Trophoblast cell (in vitro differentiated cells and primary cell): Measurements from ENCODE around the gene OPN5.

Experiments used
- DNase-seq, 2 donors: peaks; one replicate each; pipeline ENCODE4 v3.0.0-alpha.2; 2016
- H2AFZ ChIP-seq: 2 replicates; pipeline ENCODE4 v1.6.1; 2013; ENCODE audit warnings: low read length, moderate library complexity, mild to moderate bottlenecking; ENCODE audit not compliant: insufficient read depth, poor library complexity
- H2AK5ac ChIP-seq: 2 replicates; pipeline ENCODE4 v1.6.1; 2013; ENCODE audit warnings: mild to moderate bottlenecking, low read length
- H2BK120ac ChIP-seq: 2 replicates; pipeline ENCODE4 v1.6.1; 2013; ENCODE audit warnings: low read length, mild to moderate bottlenecking, moderate library complexity; ENCODE audit not compliant: insufficient read depth, poor library complexity
- H2BK12ac ChIP-seq: 2 replicates; pipeline ENCODE4 v1.6.1; 2013; ENCODE audit warnings: mild to moderate bottlenecking, low read length, moderate library complexity
- H2BK5ac ChIP-seq: 2 replicates; pipeline ENCODE4 v1.6.1; 2013; ENCODE audit warnings: low read length, low read depth, moderate library complexity, mild to moderate bottlenecking; ENCODE audit not compliant: poor library complexity
- H3K14ac ChIP-seq: 2 replicates; pipeline ENCODE4 v1.6.1; 2013; ENCODE audit warnings: mild to moderate bottlenecking, low read length
- H3K18ac ChIP-seq: 2 replicates; pipeline ENCODE4 v1.6.1; 2013; ENCODE audit warnings: mild to moderate bottlenecking, low read length
- H3K23ac ChIP-seq: 2 replicates; pipeline ENCODE4 v1.6.1; 2013; ENCODE audit warnings: low read length
- H3K27ac ChIP-seq: 2 replicates; pipeline ENCODE4 v1.5.1; 2013; ENCODE audit warnings: low read depth, mild to moderate bottlenecking, inconsistent platforms, low read length, moderate library complexity
- H3K27me3 ChIP-seq: 2 replicates; pipeline ENCODE4 v1.6.1; 2013; ENCODE audit warnings: inconsistent platforms, mild to moderate bottlenecking, low read length, moderate library complexity; ENCODE audit not compliant: insufficient read depth
- H3K36me3 ChIP-seq, 2 experiments: 1 replicate in 1 of 2; 2 replicates in 1 of 2; pipeline ENCODE4 v1.6.1; 2013; ENCODE audit warnings: low read length in 2 of 2, mild to moderate bottlenecking in 2 of 2, moderate library complexity in 1 of 2; ENCODE audit not compliant: insufficient read depth in 2 of 2, control insufficient read depth in 1 of 2
- H3K4ac ChIP-seq: 2 replicates; pipeline ENCODE4 v1.6.1; 2013; ENCODE audit warnings: low read depth, mild to moderate bottlenecking, low read length, moderate library complexity
- H3K4me1 ChIP-seq, 2 experiments: 1 replicate in 1 of 2; 2 replicates in 1 of 2; pipeline ENCODE4 v1.6.1; 2013; ENCODE audit warnings: low read length in 2 of 2, mild to moderate bottlenecking in 2 of 2, moderate library complexity in 1 of 2; ENCODE audit not compliant: insufficient read depth in 2 of 2, control insufficient read depth in 1 of 2
- H3K4me2 ChIP-seq: 2 replicates; pipeline ENCODE4 v1.6.1; 2013; ENCODE audit warnings: inconsistent platforms, mild to moderate bottlenecking, low read length, moderate library complexity
- H3K4me3 ChIP-seq: 2 replicates; pipeline ENCODE4 v1.5.1; 2013; ENCODE audit warnings: mild to moderate bottlenecking, low read depth, low read length, inconsistent platforms
- H3K79me1 ChIP-seq: one replicate; pipeline ENCODE4 v1.6.1; 2013; ENCODE audit warnings: low read length
- H3K79me2 ChIP-seq: 2 replicates; pipeline ENCODE4 v1.6.1; 2013; ENCODE audit warnings: low read length, mild to moderate bottlenecking; ENCODE audit not compliant: control insufficient read depth, insufficient read depth, poor library complexity
- H3K9ac ChIP-seq: 2 replicates; pipeline ENCODE4 v1.6.1; 2013; ENCODE audit warnings: mild to moderate bottlenecking, low read length
- H3K9me3 ChIP-seq: 2 replicates; pipeline ENCODE4 v1.6.1; 2013; ENCODE audit warnings: low read depth, mild to moderate bottlenecking, control low read depth, inconsistent platforms, low read length; ENCODE audit not compliant: insufficient read depth
- H4K12ac ChIP-seq: 2 replicates; pipeline ENCODE4 v1.6.1; 2013; ENCODE audit warnings: low read depth, mild to moderate bottlenecking, low read length, moderate library complexity
- H4K8ac ChIP-seq: 2 replicates; pipeline ENCODE4 v1.6.1; 2013; ENCODE audit warnings: low read depth, mild to moderate bottlenecking, low read length, moderate library complexity
- H4K91ac ChIP-seq: one replicate; pipeline ENCODE4 v1.6.1; 2013; ENCODE audit warnings: low read depth, mild to moderate bottlenecking, low read length, moderate library complexity
- WGBS: extraction: QIAGEN DNeasy Blood & Tissue Kit; methylation state at CpG from one replicate; pipeline ENCODE4 v1.1.7; 2013; ENCODE audit warnings: missing lambda C conversion rate; ENCODE audit not compliant: insufficient read length, insufficient coverage; ENCODE audit errors: extremely low coverage; 5-methylcytosine and 5-hydroxymethylcytosine counted together

OPN5 gene

DNA sequence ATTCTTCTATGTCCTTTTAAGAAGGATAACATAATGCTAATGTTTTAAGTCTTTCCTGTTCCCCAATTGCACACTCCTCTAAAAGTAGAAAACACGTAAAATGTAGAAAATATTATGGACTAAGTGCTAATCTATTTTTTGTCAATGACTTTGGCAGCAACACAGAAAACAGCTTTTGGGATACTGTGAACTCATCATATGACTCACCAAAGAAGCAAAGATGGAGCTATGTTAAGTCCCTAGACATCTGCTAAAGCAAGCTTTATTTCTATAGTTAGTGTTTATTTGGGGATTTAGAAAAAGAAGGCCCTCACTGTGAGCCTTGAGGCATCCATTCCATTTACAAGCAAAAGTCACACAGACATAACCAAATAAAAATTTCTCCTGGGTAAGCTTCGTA is 23.0 kb downstream of the OPN5 start:
- H2BK5ac ChIP-seq = no peak overlapping the region
- H4K91ac ChIP-seq = no peak overlapping the region
- no CpG with 5 or more reads among the region's 2 CpGs for WGBS
- no peak for DNase-seq
- no peaks in the 10 kb centered on the region for H3K4me1 ChIP-seq
- no peaks in the 10 kb centered on the region for H3K27me3 ChIP-seq
- H3K4me2 ChIP-seq = no peak overlapping the region
- H3K4ac ChIP-seq = no peak overlapping the region
- no peaks in the 10 kb centered on the region for H3K79me2 ChIP-seq
- no peaks in the 10 kb centered on the region for H3K36me3 ChIP-seq
- no peak overlapping the region for H2AK5ac ChIP-seq
- H4K12ac ChIP-seq = no peak overlapping the region
- H3K23ac ChIP-seq = no peak overlapping the region
- H3K4me3 ChIP-seq = no peak overlapping the region
- H3K9me3 ChIP-seq = no peaks in the 10 kb centered on the region
- H3K18ac ChIP-seq = no peak overlapping the region
- no peak overlapping the region for H3K9ac ChIP-seq
- no peak overlapping the region for H2AFZ ChIP-seq
- H3K27ac ChIP-seq = no peak overlapping the region
- no peak overlapping the region for H2BK12ac ChIP-seq
- H4K8ac ChIP-seq = no peak overlapping the region
- H3K14ac ChIP-seq = no peak overlapping the region
- H2BK120ac ChIP-seq = no peak overlapping the region
- H3K79me1 ChIP-seq = no peaks in the 10 kb centered on the region

GRCh38 chr6:47809873-47810272 is 28.0 kb downstream of the OPN5 start:
- H3K27me3 ChIP-seq = no peaks in the 10 kb centered on the region
- no peak overlapping the region for H3K4me3 ChIP-seq
- no peak overlapping the region for H3K27ac ChIP-seq
- no peak overlapping the region for H3K18ac ChIP-seq
- H3K36me3 ChIP-seq = no peaks in the 10 kb centered on the region
- H3K79me1 ChIP-seq = no peaks in the 10 kb centered on the region
- H4K91ac ChIP-seq = no peak overlapping the region
- no peaks in the 10 kb centered on the region for H3K79me2 ChIP-seq
- no peak overlapping the region for H3K4ac ChIP-seq
- no peak overlapping the region for H4K12ac ChIP-seq
- H3K14ac ChIP-seq = no peak overlapping the region
- H3K9me3 ChIP-seq = no peaks in the 10 kb centered on the region
- no peak overlapping the region for H3K23ac ChIP-seq
- WGBS = no CpG with 5 or more reads among the region's 8 CpGs
- H2AK5ac ChIP-seq = no peak overlapping the region
- DNase-seq = no peak
- H2BK120ac ChIP-seq = no peak overlapping the region
- no peak overlapping the region for H2BK12ac ChIP-seq
- H2BK5ac ChIP-seq = no peak overlapping the region
- H3K4me1 ChIP-seq = no peaks in the 10 kb centered on the region
- no peak overlapping the region for H3K9ac ChIP-seq
- H4K8ac ChIP-seq = no peak overlapping the region
- H2AFZ ChIP-seq = no peak overlapping the region
- H3K4me2 ChIP-seq = no peak overlapping the region

GRCh38 chr6:47810885-47811284 is 29.1 kb downstream of the OPN5 start:
- Histone ChIP-seq H2BK12ac (no peak overlapping the region), H3K4me2 (no peak overlapping the region), H3K4me3 (no peak overlapping the region), H4K12ac (no peak overlapping the region), H2BK5ac (no peak overlapping the region), H3K23ac (no peak overlapping the region), H3K79me1 (no peaks in the 10 kb centered on the region), H3K36me3 (no peaks in the 10 kb centered on the region), H2BK120ac (no peak overlapping the region), H4K91ac (no peak overlapping the region), H3K18ac (no peak overlapping the region), H3K9me3 (no peaks in the 10 kb centered on the region), H3K4ac (no peak overlapping the region), H4K8ac (no peak overlapping the region), H3K14ac (no peak overlapping the region), H2AFZ (no peak overlapping the region), H3K4me1 (no peaks in the 10 kb centered on the region), H3K79me2 (no peaks in the 10 kb centered on the region), H3K9ac (no peak overlapping the region), H3K27me3 (no peaks in the 10 kb centered on the region), H2AK5ac (no peak overlapping the region), H3K27ac (no peak overlapping the region)
- DNase-seq = no peak
- WGBS = no CpG with 5 or more reads among the region's 3 CpGs

DNA sequence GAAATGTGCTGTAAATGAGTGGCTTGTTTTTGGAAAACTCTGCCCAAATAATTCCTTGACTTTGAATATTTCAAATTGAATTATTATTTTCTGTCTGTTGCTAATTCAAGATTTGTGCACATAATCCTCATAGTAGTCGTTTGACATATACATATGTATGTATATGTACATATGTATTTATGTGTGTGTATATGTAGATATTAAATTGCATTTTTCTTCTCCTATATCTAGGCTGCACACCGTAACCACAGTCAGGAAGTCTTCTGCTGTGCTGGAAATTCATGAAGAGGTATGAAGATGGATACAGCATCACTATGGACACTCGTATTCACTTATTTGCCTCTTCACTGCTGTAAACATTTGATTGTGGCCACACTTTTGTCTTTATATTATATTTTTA is 29.6 kb downstream of the OPN5 start:
- H3K9ac ChIP-seq = no peak overlapping the region
- no peak overlapping the region for H3K4me2 ChIP-seq
- no peaks in the 10 kb centered on the region for H3K9me3 ChIP-seq
- no peak overlapping the region for H3K23ac ChIP-seq
- H3K36me3 ChIP-seq = no peaks in the 10 kb centered on the region
- no peak overlapping the region for H2AK5ac ChIP-seq
- no peak overlapping the region for H2BK120ac ChIP-seq
- H2BK5ac ChIP-seq = no peak overlapping the region
- H3K4ac ChIP-seq = no peak overlapping the region
- H2AFZ ChIP-seq = no peak overlapping the region
- H3K18ac ChIP-seq = no peak overlapping the region
- no peaks in the 10 kb centered on the region for H3K4me1 ChIP-seq
- H4K8ac ChIP-seq = no peak overlapping the region
- no peaks in the 10 kb centered on the region for H3K79me2 ChIP-seq
- no peak overlapping the region for H3K4me3 ChIP-seq
- H4K12ac ChIP-seq = no peak overlapping the region
- H3K27me3 ChIP-seq = no peaks in the 10 kb centered on the region
- no CpG with 5 or more reads among the region's 3 CpGs for WGBS
- no peak for DNase-seq
- H4K91ac ChIP-seq = no peak overlapping the region
- no peak overlapping the region for H3K27ac ChIP-seq
- no peak overlapping the region for H2BK12ac ChIP-seq
- no peaks in the 10 kb centered on the region for H3K79me1 ChIP-seq
- H3K14ac ChIP-seq = no peak overlapping the region
